HG03159 (cell line): ENCODE data around the gene LPIN1.

Experiments
- ATAC-seq: cut with Tn5 transposase; IDR thresholded peaks from one replicate; pipeline ENCODE4 v1.9.1; 2021; ENCODE audit warnings: mild to moderate bottlenecking, moderate library complexity; ENCODE audit not compliant: unreplicated experiment

Gene LPIN1

GRCh38 chr2:11778923-11779757 is 32.7 kb downstream of the LPIN1 start:
- ATAC-seq: peak; percentile 92

GRCh38 chr2:11781602-11782001 is 35.2 kb downstream of the LPIN1 start:
- no peak for ATAC-seq

GRCh38 chr2:11784280-11784679 is 37.8 kb downstream of the LPIN1 start:
- no peak for ATAC-seq

- no peak for ATAC-seq
These were observed 38.5 kb downstream of the LPIN1 start for GRCh38 chr2:11784747-11785610.

- ATAC-seq: no peak
These were observed 39.1 kb downstream of the LPIN1 start for GRCh38 chr2:11785611-11785940.

GRCh38 chr2:11786191-11786590 is 39.8 kb downstream of the LPIN1 start:
- no peak for ATAC-seq

- ATAC-seq: no peak
These were observed 40.2 kb downstream of the LPIN1 start for GRCh38 chr2:11786592-11786991.

GRCh38 chr2:11787991-11788390 is 41.6 kb downstream of the LPIN1 start:
- no peak for ATAC-seq

GRCh38 chr2:11788461-11789124 is 42.2 kb downstream of the LPIN1 start:
- no peak for ATAC-seq

GRCh38 chr2:11789243-11789642 is 42.8 kb downstream of the LPIN1 start:
- ATAC-seq: no peak

- no peak for ATAC-seq
These were observed 43.8 kb downstream of the LPIN1 start for GRCh38 chr2:11790228-11790627.

GRCh38 chr2:11795590-11795989 is 49.2 kb downstream of the LPIN1 start:
- no peak for ATAC-seq

- ATAC-seq: no peak
These were observed 50.0 kb downstream of the LPIN1 start for GRCh38 chr2:11796190-11797171.

GRCh38 chr2:11797846-11798245 is 51.4 kb downstream of the LPIN1 start:
- no peak for ATAC-seq

- ATAC-seq: no peak
These were observed 52.4 kb downstream of the LPIN1 start for GRCh38 chr2:11798701-11799435.

- no peak for ATAC-seq
These were observed 53.4 kb downstream of the LPIN1 start for GRCh38 chr2:11799826-11800225.

GRCh38 chr2:11802782-11803191 is 56.4 kb downstream of the LPIN1 start:
- no peak for ATAC-seq

GRCh38 chr2:11805024-11805423 is 58.6 kb downstream of the LPIN1 start:
- ATAC-seq: no peak

GRCh38 chr2:11805920-11806319 is 59.5 kb downstream of the LPIN1 start:
- ATAC-seq: no peak
